ENCODE data around the gene MYO1F.
"Not testable (repeated sequence)": the region's sequence is repeated elsewhere in the genome, so short reads cannot be mapped to it uniquely, and the experiment has no call there.

The MYO1F gene

GRCh38 chr19:8600816-8601215, 23.6 kb upstream of the MYO1F start:
- DNase-seq (ENCODE audit: low read depth in 1 of 2, low spot score in 1 of 2) = no peak

GRCh38 chr19:8600064-8600463, 22.8 kb upstream of the MYO1F start:
- no peak for DNase-seq (ENCODE audit: low read depth in 1 of 2, low spot score in 1 of 2)

- no peak for DNase-seq (ENCODE audit: low read depth in 1 of 2, low spot score in 1 of 2)
Observed at GRCh38 chr19:8596168-8596567, 18.9 kb upstream of the MYO1F start.

- DNase-seq (ENCODE audit: low read depth in 1 of 2, low spot score in 1 of 2) = no peak
Observed at GRCh38 chr19:8595651-8596050, 18.4 kb upstream of the MYO1F start.

GRCh38 chr19:8593931-8594330, 16.7 kb upstream of the MYO1F start:
- DNase-seq (ENCODE audit: low read depth in 1 of 2, low spot score in 1 of 2) = no peak

- peak; percentile 93 to 96 for DNase-seq (ENCODE audit: low read depth in 1 of 2, low spot score in 1 of 2)
Observed at GRCh38 chr19:8592231-8593009, 15.2 kb upstream of the MYO1F start.

- no peak for DNase-seq (ENCODE audit: low read depth in 1 of 2, low spot score in 1 of 2)
Observed at GRCh38 chr19:8589177-8589714, 12.0 kb upstream of the MYO1F start.

GRCh38 chr19:8585894-8586750, 8.9 kb upstream of the MYO1F start:
- DNase-seq (ENCODE audit: low read depth in 1 of 2, low spot score in 1 of 2) = no peak

GRCh38 chr19:8584965-8585893, 8.0 kb upstream of the MYO1F start:
- DNase-seq (ENCODE audit: low read depth in 1 of 2, low spot score in 1 of 2) = no peak

GRCh38 chr19:8580710-8581281, 3.6 kb upstream of the MYO1F start:
- DNase-seq (ENCODE audit: low read depth in 1 of 2, low spot score in 1 of 2) = peak; percentile 77 to 80

GRCh38 chr19:8578642-8579265, 1.5 kb upstream of the MYO1F start:
- DNase-seq (ENCODE audit: low read depth in 1 of 2, low spot score in 1 of 2) = peak; percentile 77 to 79

- no peak for DNase-seq (ENCODE audit: low read depth in 1 of 2, low spot score in 1 of 2)
Observed at GRCh38 chr19:8577741-8578140, 499 bp upstream of the MYO1F start.

- DNase-seq (ENCODE audit: low read depth in 1 of 2, low spot score in 1 of 2) = no peak
Observed at GRCh38 chr19:8576273-8576993, 809 bp downstream of the MYO1F start.

GRCh38 chr19:8575467-8575997, 1.7 kb downstream of the MYO1F start:
- DNase-seq (ENCODE audit: low read depth in 1 of 2, low spot score in 1 of 2) = no peak

- DNase-seq (ENCODE audit: low read depth in 1 of 2, low spot score in 1 of 2) = not testable (repeated sequence)
Observed at GRCh38 chr19:8574619-8574922, 2.7 kb downstream of the MYO1F start.

- DNase-seq (ENCODE audit: low read depth in 1 of 2, low spot score in 1 of 2) = no peak
Observed at GRCh38 chr19:8573316-8573715, 3.9 kb downstream of the MYO1F start.

GRCh38 chr19:8571006-8571411, 6.2 kb downstream of the MYO1F start:
- no peak for DNase-seq (ENCODE audit: low read depth in 1 of 2, low spot score in 1 of 2)

- peak in 1 of 2 donors; percentile 46 for DNase-seq (ENCODE audit: low read depth in 1 of 2, low spot score in 1 of 2)
Observed at GRCh38 chr19:8569066-8569771, 8.0 kb downstream of the MYO1F start.
